DOHH2 (cell line): ENCODE results near the gene BCAP31.

ENCODE experiments used
- CTCF ChIP-seq: fragments of 200-600 bp; sonication (generic); IDR thresholded peaks from one replicate; pipeline ENCODE4 v1.5.1; 2014; ENCODE audit warnings: antibody characterized with exemption, mild to moderate bottlenecking, low read depth, low read length; ENCODE audit not compliant: poor library complexity, severe bottlenecking
- EZH2phosphoT487 ChIP-seq: fragments of 200-600 bp; sonication (generic); IDR thresholded peaks from 2 replicates; pipeline ENCODE4 v1.6.1; 2017; ENCODE audit warnings: borderline replicate concordance, mild to moderate bottlenecking, antibody characterized with exemption, low read length, moderate library complexity, mixed read lengths

GRCh38 chrX:153773218-153773611 is 49.0 kb upstream of the BCAP31 start:
- TF ChIP-seq CTCF (no peak), EZH2phosphoT487 (no peak)
